ENCODE data around the gene CUX1.

GRCh38 chr7:102186306-102186705 is 368.9 kb downstream of the CUX1 start:
- no peak for TF ChIP-seq CTCF (IDR thresholded peaks at IDR 0.05)
- TF ChIP-seq POLR2A (IDR thresholded peaks at IDR 0.05): no peak
- TF ChIP-seq POLR2AphosphoS5 (IDR thresholded peaks at IDR 0.05): no peak

All from breast epithelium (tissue), 3 donors.